Measurements from ENCODE around the gene NUP37.

The NUP37 gene

DNA sequence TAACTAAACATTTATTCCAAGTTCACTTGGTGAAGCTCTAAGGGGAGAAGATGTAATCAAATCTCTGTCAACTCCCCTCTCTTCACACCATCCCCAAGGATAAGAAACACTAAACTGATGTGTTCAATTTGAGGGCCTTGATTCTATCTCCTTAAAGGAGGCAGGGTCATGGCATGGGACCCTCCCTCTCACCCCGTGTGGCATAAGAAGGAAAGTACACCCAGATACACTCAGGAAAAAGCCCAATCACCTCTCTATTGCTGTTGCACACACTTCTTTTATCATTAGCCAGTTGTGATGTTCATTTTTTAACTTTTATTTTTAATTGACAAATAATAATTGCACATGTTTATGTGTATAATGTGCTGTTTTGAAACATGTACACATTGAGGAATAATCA is 93.2 kb downstream of the NUP37 start:
- H3K4me1 Mint-ChIP-seq (ENCODE audit: low read depth) = peaks cover 2% of the 10 kb centered on the region
- no peak overlapping the region for H3K27ac Mint-ChIP-seq
- peaks cover 49% of the 10 kb centered on the region for H3K36me3 Mint-ChIP-seq (ENCODE audit: low read depth)
- H3K9me3 Mint-ChIP-seq = no peaks in the 10 kb centered on the region
- no peak overlapping the region for H3K4me3 Mint-ChIP-seq
- no peaks in the 10 kb centered on the region for H3K27me3 Mint-ChIP-seq
- no peak for DNase-seq

DNA sequence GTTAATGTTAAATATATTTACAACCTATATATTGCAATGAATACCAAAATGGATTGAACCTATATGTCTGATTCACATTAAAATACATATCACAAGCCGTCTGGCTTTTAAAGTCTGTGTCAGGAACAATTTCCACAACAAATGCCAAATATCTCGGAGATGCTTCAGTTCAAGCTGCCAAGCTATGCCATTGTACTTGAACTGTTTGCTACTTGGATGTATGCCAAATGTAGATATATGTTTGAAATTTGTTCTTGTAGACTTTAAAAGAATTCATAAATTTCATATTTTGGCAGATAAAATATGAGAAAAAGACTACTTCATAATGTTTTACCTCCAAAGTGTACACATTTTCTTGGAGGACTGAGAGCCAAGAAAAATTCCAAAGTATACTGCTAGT is 95.1 kb downstream of the NUP37 start:
- H3K36me3 Mint-ChIP-seq (ENCODE audit: low read depth) = peaks cover 55% of the 10 kb centered on the region
- H3K27me3 Mint-ChIP-seq = no peaks in the 10 kb centered on the region
- H3K4me3 Mint-ChIP-seq = no peak overlapping the region
- H3K27ac Mint-ChIP-seq = no peak overlapping the region
- H3K4me1 Mint-ChIP-seq (ENCODE audit: low read depth) = peaks cover 2% of the 10 kb centered on the region
- H3K9me3 Mint-ChIP-seq = no peaks in the 10 kb centered on the region
- DNase-seq = no peak

DNA sequence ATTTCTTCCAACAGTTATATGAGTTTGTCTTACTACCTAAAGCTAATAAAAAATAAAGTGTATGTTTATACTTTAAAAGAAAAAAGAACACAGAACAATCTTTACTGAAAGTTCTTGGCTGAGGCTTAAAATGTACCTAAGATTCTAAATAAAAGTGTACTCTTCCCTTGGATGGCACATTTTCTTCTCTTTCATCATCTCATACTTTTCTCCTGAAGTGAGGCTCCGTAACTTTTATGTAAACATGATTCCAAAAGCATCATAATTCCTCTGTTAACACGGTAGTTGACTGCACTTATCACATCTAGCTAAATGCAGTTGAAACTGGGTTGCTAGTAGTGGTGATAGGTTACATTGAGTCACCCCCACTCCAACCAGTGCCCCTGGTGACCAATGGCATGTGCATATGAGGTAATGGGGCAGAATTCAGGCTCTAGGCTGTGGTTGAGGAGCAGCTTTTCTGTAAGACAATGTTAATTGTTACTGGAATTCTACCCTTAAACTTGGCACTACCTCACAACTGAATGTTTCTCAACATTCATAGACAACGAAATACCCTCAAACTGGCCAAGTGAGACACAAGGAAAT is 96.5 kb downstream of the NUP37 start:
- Mint-ChIP-seq H3K4me1 (ENCODE audit: low read depth) (peaks cover 2% of the 10 kb centered on the region), H3K9me3 (no peaks in the 10 kb centered on the region), H3K27ac (peak overlapping the region; percentile 41), H3K27me3 (no peaks in the 10 kb centered on the region), H3K4me3 (no peak overlapping the region), H3K36me3 (ENCODE audit: low read depth) (peaks cover 53% of the 10 kb centered on the region)
- no peak for DNase-seq

Measured in activated T-cell treated with anti-CD3 and anti-CD28 coated beads, Interleukin-2, amount 50 U/mL, for 24 hours (primary cell).